Measurements from ENCODE around the gene MYADM. TPM values are rescaled to one million over a fixed set of nuclear protein-coding genes. Genes with fewer than 3 reads are reported as not detected.

Gene MYADM
- polyA plus RNA-seq, 1 of the 3 experiments (the other 2 are of a cell fraction) = 38.7 TPM

- H3K79me2 ChIP-seq (ENCODE audit: insufficient read depth) = peaks cover 41% of the 10 kb centered on the region
- H3K4me3 ChIP-seq (ENCODE audit: low read depth in 2 of 2, low read length in 1 of 2) = no peak overlapping the region
- ChIA-PET CTCF (no interaction called here), POLR2A (interaction anchor here (0.6 kb wide), 1 partner anchor 66 kb away, joined by 3 read pairs; no protein-coding TSS in a partner anchor)
- H3K9me3 ChIP-seq = no peaks in the 10 kb centered on the region
- DNase-seq = no peak
- H3K27ac ChIP-seq (ENCODE audit: low read depth in 2 of 2, low read length in 1 of 2) = no peak overlapping the region
- H3K9ac ChIP-seq = no peak overlapping the region
- H2AFZ ChIP-seq (ENCODE audit: low read depth) = no peak overlapping the region
- H3K9me2 ChIP-seq = no peaks in the 10 kb centered on the region
- H3F3A ChIP-seq (replicated peaks; ENCODE audit: insufficient read depth) = peaks cover 27% of the 10 kb centered on the region
- H3K27me3 ChIP-seq (ENCODE audit: insufficient read depth) = no peaks in the 10 kb centered on the region
- H3K4me2 ChIP-seq = no peak overlapping the region
- H3K36me3 ChIP-seq (replicated peaks in 1 of 2; ENCODE audit: control insufficient read depth in 1 of 2, insufficient read depth in 2 of 2, low read length in 1 of 2) = peaks cover 17 to 22% of the 10 kb centered on the region in 2 experiments
- peaks cover 0 to 4% of the 10 kb centered on the region in 2 experiments; a peak in 1 of 4 replicates for H3K4me1 ChIP-seq (ENCODE audit: control insufficient read depth in 1 of 2, insufficient read depth in 2 of 2, low read depth in 1 of 2, low read length in 1 of 2)
- no peak for TF ChIP-seq MXI1 (IDR thresholded peaks at IDR 0.05; ENCODE audit: low read depth, low read length)
- no peak for TF ChIP-seq USF2 (IDR thresholded peaks at IDR 0.05; ENCODE audit: borderline replicate concordance, low read depth, low read length)
- no peak for TF ChIP-seq ELF1 (IDR thresholded peaks at IDR 0.05)
- peaks cover 43% of the 10 kb centered on the region for H4K20me1 ChIP-seq (ENCODE audit: insufficient read depth)
- 88% methylated on average over 6 of the region's 6 CpGs for WGBS (ENCODE audit: low lambda C conversion rate)
Observed at GRCh38 chr19:53872762-53873161, 5.1 kb downstream of the MYADM start.

GRCh38 chr19:53873773-53874605, 6.3 kb downstream of the MYADM start:
- peaks cover 43% of the 10 kb centered on the region; the same call in 1 of the 2 replicates for H4K20me1 ChIP-seq (ENCODE audit: insufficient read depth)

GRCh38 chr19:53874606-53874990, 6.9 kb downstream of the MYADM start:
- Histone ChIP-seq H3K36me3 (replicated peaks in 1 of 2; ENCODE audit: control insufficient read depth in 1 of 2, insufficient read depth in 2 of 2, low read length in 1 of 2) (peaks cover 17 to 22% of the 10 kb centered on the region in 2 experiments), H3K4me2 (no peak overlapping the region), H3K9me3 (no peaks in the 10 kb centered on the region), H3K4me1 (ENCODE audit: control insufficient read depth in 1 of 2, insufficient read depth in 2 of 2, low read depth in 1 of 2, low read length in 1 of 2) (peaks cover 0 to 7% of the 10 kb centered on the region in 2 experiments; a peak in 1 of 4 replicates), H2AFZ (ENCODE audit: low read depth) (no peak overlapping the region), H3K79me2 (ENCODE audit: insufficient read depth) (peaks cover 23% of the 10 kb centered on the region), H3K27me3 (ENCODE audit: insufficient read depth) (no peaks in the 10 kb centered on the region), H3F3A (replicated peaks; ENCODE audit: insufficient read depth) (peaks cover 30% of the 10 kb centered on the region), H3K27ac (ENCODE audit: low read depth in 2 of 2, low read length in 1 of 2) (no peak overlapping the region), H3K9ac (no peak overlapping the region), H3K9me2 (no peaks in the 10 kb centered on the region), H3K4me3 (ENCODE audit: low read depth in 2 of 2, low read length in 1 of 2) (no peak overlapping the region), H4K20me1 (ENCODE audit: insufficient read depth) (peaks cover 43% of the 10 kb centered on the region; the same call in 1 of the 2 replicates)
- no peak for DNase-seq
- CTCF ChIA-PET = interaction anchor here (0.6 to 0.7 kb wide), 2 partner anchors 15 to 149 kb away, joined by 3 read pairs; no protein-coding TSS in a partner anchor
- POLR2A ChIA-PET = no interaction called here
- 96% methylated on average over 6 of the region's 6 CpGs for WGBS (ENCODE audit: low lambda C conversion rate)
- TF ChIP-seq USF1 (IDR thresholded peaks at IDR 0.05; ENCODE audit: borderline replicate concordance, low read depth) (no peak), TEAD4 (IDR thresholded peaks at IDR 0.05; ENCODE audit: borderline replicate concordance, insufficient read depth) (no peak), ZBTB33 (IDR thresholded peaks at IDR 0.05; ENCODE audit: borderline replicate concordance, low read depth) (no peak), NRF1 (IDR thresholded peaks at IDR 0.05; ENCODE audit: low read depth, low read length) (no peak), CHD2 (IDR thresholded peaks at IDR 0.05; ENCODE audit: low read length, partially characterized antibody) (no peak), MXI1 (IDR thresholded peaks at IDR 0.05; ENCODE audit: low read depth, low read length) (no peak), FOSL2 (IDR thresholded peaks at IDR 0.05; ENCODE audit: borderline replicate concordance, low read depth) (no peak), TAF1 (IDR thresholded peaks at IDR 0.05; ENCODE audit: borderline replicate concordance, low read depth, low read length) (no peak), RFX5 (IDR thresholded peaks at IDR 0.05; ENCODE audit: low read length) (no peak), CTCF (IDR thresholded peaks at IDR 0.05) (no peak), MEF2A (IDR thresholded peaks at IDR 0.05; ENCODE audit: borderline replicate concordance, low read depth) (no peak)

More at GRCh38 chr19:53873773-53874605, 6.3 kb downstream of the MYADM start:
- TF ChIP-seq RXRA (IDR thresholded peaks at IDR 0.05; ENCODE audit: borderline replicate concordance, low read depth) (no peak), TAF1 (IDR thresholded peaks at IDR 0.05; ENCODE audit: borderline replicate concordance, low read depth, low read length) (no peak)
- ChIA-PET CTCF (interaction anchor here (0.6 to 0.7 kb wide), 2 partner anchors 15 to 150 kb away, joined by 3 read pairs; no protein-coding TSS in a partner anchor), POLR2A (no interaction called here)
- DNase-seq = no peak
- H3K4me3 ChIP-seq (ENCODE audit: low read depth in 2 of 2, low read length in 1 of 2) = no peak overlapping the region
- no peak overlapping the region for H3K27ac ChIP-seq (ENCODE audit: low read depth in 2 of 2, low read length in 1 of 2)
- H2AFZ ChIP-seq (ENCODE audit: low read depth) = no peak overlapping the region
- H3K9ac ChIP-seq = no peak overlapping the region
- peaks cover 29% of the 10 kb centered on the region for H3K79me2 ChIP-seq (ENCODE audit: insufficient read depth)
- 95% methylated on average over 46 of the region's 51 CpGs for WGBS (ENCODE audit: low lambda C conversion rate)
- H3K9me2 ChIP-seq = no peaks in the 10 kb centered on the region
- no peak overlapping the region for H3K4me2 ChIP-seq
- peaks cover 0 to 7% of the 10 kb centered on the region in 2 experiments; a peak in 1 of 4 replicates for H3K4me1 ChIP-seq (ENCODE audit: control insufficient read depth in 1 of 2, insufficient read depth in 2 of 2, low read depth in 1 of 2, low read length in 1 of 2)
- peaks cover 30% of the 10 kb centered on the region for H3F3A ChIP-seq (replicated peaks; ENCODE audit: insufficient read depth)
- H3K36me3 ChIP-seq (replicated peaks in 1 of 2; ENCODE audit: control insufficient read depth in 1 of 2, insufficient read depth in 2 of 2, low read length in 1 of 2) = peaks cover 17 to 22% of the 10 kb centered on the region in 2 experiments
- H3K9me3 ChIP-seq = no peaks in the 10 kb centered on the region
- no peaks in the 10 kb centered on the region for H3K27me3 ChIP-seq (ENCODE audit: insufficient read depth)

Data from SK-N-SH (cell line).